Activated CD4-positive, alpha-beta T cell treated with anti-CD3 and anti-CD28 coated beads, Interleukin-2, amount 10 ng/mL, durations not matched to agents 24 days and 14 days (primary cell): Measurements from ENCODE around the gene CCZ1B. TPM values are rescaled to one million over a fixed set of nuclear protein-coding genes. Genes with fewer than 3 reads are reported as not detected.
"Not testable (repeated sequence)": the region's sequence is repeated elsewhere in the genome, so short reads cannot be mapped to it uniquely, and the experiment has no call there.

Experiments used
- DNase-seq: peaks from one replicate; pipeline ENCODE4 v3.0.0; 2022
- H3K27ac Mint-ChIP-seq: one replicate; pipeline ENCODE4 v1.8.0; 2022; ENCODE audit warnings: mild to moderate bottlenecking, mixed read lengths
- H3K27me3 Mint-ChIP-seq: one replicate; pipeline ENCODE4 v1.8.0; 2022; ENCODE audit warnings: mixed read lengths
- H3K36me3 Mint-ChIP-seq: one replicate; pipeline ENCODE4 v1.8.0; 2022; ENCODE audit warnings: low read depth, mild to moderate bottlenecking, mixed read lengths
- H3K4me1 Mint-ChIP-seq: one replicate; pipeline ENCODE4 v1.8.0; 2021; ENCODE audit warnings: mixed read lengths
- H3K4me3 Mint-ChIP-seq: one replicate; pipeline ENCODE4 v1.8.0; 2022; ENCODE audit warnings: mild to moderate bottlenecking, moderate library complexity, mixed read lengths
- H3K9me3 Mint-ChIP-seq: one replicate; pipeline ENCODE4 v1.8.0; 2021; ENCODE audit warnings: mixed read lengths
- intact Hi-C: fragments of 100-400 bp; cut with micrococcal nuclease; formaldehyde crosslinking; loops from one replicate; pipeline ENCODE4 v1.15.1; 2023
- total RNA-seq: library from RNA; stranded (reverse); gene quantifications from 2 replicates; pipeline ENCODE4 v1.2.3, GENCODE V29; 2022

The CCZ1B gene
- total RNA-seq: 78.1 and 83.8 TPM in 2 replicates

DNA sequence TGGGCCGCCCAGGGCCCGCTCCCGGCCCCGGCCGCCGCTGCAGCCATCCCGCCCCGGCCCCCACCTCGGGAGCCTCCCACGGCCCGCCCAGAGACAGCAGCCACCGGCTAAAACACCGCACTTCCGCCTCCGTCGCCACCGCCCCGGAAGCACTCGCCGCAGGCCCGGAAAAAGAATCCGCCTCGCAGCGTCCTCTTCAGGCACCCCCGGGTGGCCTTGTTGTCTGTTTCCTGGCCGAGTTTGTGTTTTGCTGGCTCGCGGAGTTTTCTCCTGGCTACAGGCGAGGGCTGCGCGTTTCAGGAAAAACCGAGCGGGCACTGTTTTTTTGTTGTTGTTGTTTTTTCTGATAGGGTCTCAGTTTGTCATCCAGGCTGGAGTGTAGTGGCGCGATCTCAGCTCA lies at the start of gene CCZ1B:
TSS of gene CCZ1B (minus strand) at position 125 of the 400 bp plus-strand sequence. CDS start at position 47, 78 bp downstream.
- Mint-ChIP-seq H3K27ac (peak within 1 kb of the TSS; percentile 94), H3K4me3 (peak within 1 kb of the TSS; percentile 96), H3K36me3 (peaks cover 14% of the 10 kb centered on the region)
- DNase-seq: peak; percentile 98
- H3K27me3 Mint-ChIP-seq, intact Hi-C loops, H3K4me1 Mint-ChIP-seq, H3K9me3 Mint-ChIP-seq: not testable (repeated sequence)

DNA sequence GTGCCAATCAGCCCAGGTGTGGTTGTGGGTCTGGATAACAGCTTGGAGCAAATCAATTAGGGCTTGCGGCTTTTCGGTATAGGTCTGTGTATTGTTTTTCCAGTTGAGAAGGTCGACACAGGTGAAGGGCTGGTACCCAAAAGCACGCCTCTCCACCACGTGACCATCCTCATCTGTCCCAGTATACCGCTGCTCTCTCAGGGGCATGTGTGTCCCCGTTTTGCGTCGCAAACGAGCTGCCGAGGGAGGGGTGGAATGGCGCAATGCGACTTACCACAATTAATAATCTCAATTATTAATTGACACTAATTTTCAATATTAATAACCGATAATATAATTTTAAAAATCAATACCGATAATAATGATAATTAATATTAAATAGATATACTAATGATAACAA lies 48.9 kb upstream of the CCZ1B start:
- H3K27me3 Mint-ChIP-seq, H3K4me1 Mint-ChIP-seq, intact Hi-C loops, H3K4me3 Mint-ChIP-seq, H3K9me3 Mint-ChIP-seq, H3K27ac Mint-ChIP-seq, DNase-seq, H3K36me3 Mint-ChIP-seq: not testable (repeated sequence)

DNA sequence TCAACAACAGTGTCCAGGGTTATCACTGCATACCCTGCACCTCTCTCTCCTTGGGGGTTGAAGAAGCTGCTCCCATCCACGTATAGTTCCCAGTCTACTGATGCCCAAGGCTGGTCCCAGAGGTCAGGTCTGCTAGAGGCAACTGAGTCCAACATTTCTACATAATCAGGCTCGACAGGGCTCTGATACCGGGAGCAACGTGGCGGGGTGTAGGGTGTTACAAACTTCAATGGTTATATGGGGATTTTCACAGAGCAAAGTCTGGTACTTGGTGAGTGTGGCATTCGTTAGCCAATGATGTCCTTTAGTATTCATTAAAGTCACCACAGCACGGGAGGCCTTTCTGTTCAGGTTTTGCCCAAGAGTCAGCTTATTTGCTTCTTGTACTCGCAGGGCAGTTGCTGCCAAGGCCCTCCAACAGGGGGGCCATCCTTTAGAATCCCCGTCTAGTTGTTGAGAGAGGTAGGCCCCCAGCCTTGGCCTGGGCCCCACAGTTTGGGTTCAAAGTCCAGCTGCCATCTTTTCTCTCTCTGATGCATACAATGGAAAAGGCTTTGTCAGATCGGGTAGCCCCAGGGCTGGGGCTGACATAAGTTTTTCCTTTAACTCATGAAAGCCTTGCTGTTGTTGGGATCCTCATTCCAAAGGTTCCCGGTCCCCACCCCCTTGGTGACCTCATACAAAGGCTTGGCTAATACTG lies 46.3 kb upstream of the CCZ1B start:
- H3K27me3 Mint-ChIP-seq, H3K27ac Mint-ChIP-seq, H3K4me3 Mint-ChIP-seq, DNase-seq, H3K36me3 Mint-ChIP-seq, H3K4me1 Mint-ChIP-seq, intact Hi-C loops, H3K9me3 Mint-ChIP-seq: not testable (repeated sequence)

DNA sequence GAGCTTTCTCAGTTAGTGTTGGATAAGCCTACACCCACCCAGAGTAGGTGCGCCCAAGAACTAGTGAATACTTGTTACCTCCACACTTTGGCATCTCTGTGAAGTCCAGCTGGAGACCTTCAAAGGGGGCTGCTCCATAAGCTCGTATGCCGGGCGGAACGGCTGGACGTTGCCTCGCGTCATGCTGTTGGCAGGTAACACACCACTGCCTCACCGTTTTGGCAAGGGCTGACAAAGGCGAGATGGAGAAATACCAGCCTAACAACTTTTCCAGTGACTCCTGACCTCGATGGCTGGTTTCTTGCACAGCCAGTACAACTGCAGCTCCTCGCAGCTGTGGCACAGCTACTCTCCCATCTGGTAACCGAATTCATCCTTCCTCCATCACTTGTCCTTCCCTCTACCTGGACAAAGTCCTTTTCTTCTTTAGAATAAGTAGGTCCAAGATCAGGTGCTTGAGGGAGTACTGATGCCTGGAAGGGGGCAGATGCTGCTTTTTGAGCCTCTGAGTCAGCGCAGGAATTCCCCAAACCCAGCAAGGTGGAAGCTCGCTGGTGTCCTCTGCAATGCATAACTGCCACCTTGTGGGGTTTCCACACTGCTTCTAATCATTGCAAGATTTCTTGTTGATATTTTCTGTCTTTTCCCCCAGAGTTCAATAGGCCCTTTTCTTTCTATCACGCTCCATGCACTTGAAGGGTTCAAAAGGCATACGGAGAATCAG lies 45.5 kb upstream of the CCZ1B start:
- H3K9me3 Mint-ChIP-seq, H3K4me1 Mint-ChIP-seq, H3K36me3 Mint-ChIP-seq, intact Hi-C loops, H3K27ac Mint-ChIP-seq, DNase-seq, H3K4me3 Mint-ChIP-seq, H3K27me3 Mint-ChIP-seq: not testable (repeated sequence)

DNA sequence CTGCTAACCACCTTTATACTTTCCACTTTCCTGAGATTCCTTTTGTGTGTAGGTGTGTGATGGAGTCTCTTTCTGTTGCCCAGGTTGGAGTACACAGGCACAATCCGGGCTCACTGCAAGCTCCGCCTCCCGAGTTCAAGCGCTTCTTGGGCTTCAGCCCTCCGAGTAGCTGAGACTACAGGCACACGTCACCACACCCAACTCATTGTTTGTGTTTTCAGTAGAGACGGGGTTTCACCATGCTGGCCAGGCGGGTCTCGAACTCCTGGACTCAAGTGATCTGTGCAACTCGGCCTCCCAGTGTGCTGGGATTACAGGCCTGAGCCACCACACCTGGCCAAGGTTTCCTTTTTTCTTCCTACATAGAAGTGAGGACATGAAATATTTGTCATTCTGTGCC lies 38.7 kb upstream of the CCZ1B start:
- DNase-seq, H3K9me3 Mint-ChIP-seq, H3K27me3 Mint-ChIP-seq, H3K4me3 Mint-ChIP-seq, H3K36me3 Mint-ChIP-seq, H3K27ac Mint-ChIP-seq, H3K4me1 Mint-ChIP-seq, intact Hi-C loops: not testable (repeated sequence)

DNA sequence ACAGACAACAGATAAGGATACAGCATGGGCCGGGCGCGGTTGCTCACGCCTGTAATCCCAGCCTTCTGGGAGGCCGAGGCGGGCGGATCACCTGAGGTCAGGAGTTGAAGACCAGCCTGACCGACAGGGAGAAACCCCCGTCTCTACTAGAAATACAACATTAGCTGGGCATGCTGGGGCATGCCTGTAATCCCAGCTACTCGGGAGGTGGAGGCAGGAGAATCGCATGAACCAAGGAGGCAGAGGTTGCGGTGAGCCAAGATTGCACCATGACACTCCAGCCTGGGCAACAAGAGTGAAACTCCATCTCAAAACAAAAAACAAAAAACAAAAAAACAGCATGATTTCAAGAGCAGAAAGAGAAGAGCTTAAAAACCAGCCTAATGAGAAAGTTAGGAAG lies 38.1 kb upstream of the CCZ1B start:
- H3K36me3 Mint-ChIP-seq, H3K27me3 Mint-ChIP-seq, DNase-seq, H3K9me3 Mint-ChIP-seq, H3K4me3 Mint-ChIP-seq, intact Hi-C loops, H3K4me1 Mint-ChIP-seq, H3K27ac Mint-ChIP-seq: not testable (repeated sequence)

DNA sequence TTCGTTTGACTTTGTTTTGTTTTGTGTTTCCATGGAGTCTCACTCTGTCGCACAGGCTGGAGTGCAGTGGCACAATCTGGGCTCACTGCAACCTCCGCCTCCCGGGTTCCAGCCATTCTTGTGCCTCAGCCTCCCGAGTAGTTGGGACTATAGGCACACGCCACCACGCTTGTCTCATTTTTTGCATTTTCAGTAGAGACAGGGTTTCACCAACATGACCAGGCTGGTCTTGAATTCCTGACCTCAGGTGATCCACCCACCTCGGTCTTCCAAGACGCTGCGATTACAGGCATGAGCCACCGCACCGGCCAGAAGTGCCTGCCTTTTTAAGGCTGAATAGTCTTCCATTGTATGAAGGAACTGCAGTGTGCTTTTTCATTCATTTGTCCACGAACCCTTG lies 36.8 kb upstream of the CCZ1B start:
- H3K4me3 Mint-ChIP-seq, H3K4me1 Mint-ChIP-seq, H3K27me3 Mint-ChIP-seq, DNase-seq, intact Hi-C loops, H3K36me3 Mint-ChIP-seq, H3K27ac Mint-ChIP-seq, H3K9me3 Mint-ChIP-seq: not testable (repeated sequence)

DNA sequence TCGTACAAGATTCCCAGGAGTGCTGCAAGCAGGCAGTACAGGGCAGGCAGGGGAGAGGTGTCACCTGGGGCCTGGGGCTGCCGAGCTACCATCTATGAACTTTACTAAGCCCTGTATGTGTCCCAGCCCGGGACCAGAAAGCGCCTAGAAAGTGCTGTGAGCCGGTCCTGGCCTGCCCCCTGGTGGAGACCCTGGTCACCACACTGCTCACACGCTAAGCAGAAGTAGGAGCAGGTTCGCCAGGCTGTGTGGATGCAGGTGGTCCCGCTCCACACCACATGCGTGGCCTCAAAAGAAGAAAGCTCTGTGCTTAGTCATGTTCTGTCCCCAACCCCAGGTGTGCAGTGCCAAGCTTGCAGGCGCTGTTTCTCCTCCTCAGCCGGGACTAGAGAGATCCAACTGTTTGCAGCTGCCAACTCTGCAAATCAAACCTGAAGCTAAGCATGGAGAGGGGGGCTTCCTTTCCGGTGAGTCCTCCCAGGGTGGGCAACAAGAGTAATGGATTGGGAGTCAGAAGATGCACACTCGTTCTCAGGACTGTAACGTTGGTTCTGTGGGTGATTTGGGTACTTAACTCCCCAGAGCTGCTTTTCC lies 31.7 kb upstream of the CCZ1B start:
- not testable (repeated sequence) for H3K36me3 Mint-ChIP-seq, H3K4me1 Mint-ChIP-seq, H3K4me3 Mint-ChIP-seq, H3K9me3 Mint-ChIP-seq, H3K27ac Mint-ChIP-seq
- intact Hi-C loops: loop anchor here (5.0 to 10.0 kb wide), 2 partner anchors 273 to 341 kb away; no protein-coding TSS in a partner anchor
- peak; percentile 94 for DNase-seq
- H3K27me3 Mint-ChIP-seq: peaks cover 18% of the 10 kb centered on the region

DNA sequence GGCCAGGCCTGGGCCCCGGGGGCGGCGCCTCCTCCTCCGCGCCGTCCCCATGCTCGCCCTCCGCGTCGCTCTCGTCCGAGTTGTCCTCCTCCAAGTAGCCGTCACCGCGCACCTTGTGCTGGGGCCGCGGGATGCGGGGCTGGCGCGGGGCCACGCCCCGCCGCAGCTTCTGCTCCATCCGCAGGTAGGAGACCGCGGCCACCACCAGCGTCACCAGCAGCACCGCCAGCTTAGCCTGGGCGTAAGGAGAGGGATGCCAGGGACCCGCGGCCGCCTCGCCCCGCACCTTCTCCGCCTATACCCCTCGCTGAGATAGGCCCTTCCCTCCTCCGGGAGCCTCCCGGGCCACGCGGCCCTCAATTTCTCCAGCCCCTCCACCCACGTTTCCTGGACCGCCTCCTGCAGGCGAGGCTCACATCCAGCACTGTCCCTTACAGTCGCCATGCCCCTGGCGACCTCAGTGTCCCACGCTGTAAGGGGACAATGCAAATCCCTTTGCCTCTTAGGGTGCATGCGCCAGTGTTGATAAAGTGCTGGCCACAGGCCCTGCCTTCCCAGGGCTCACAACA lies 29.6 kb upstream of the CCZ1B start:
- not testable (repeated sequence) for H3K27ac Mint-ChIP-seq
- peak overlapping the region; percentile 76 for H3K4me3 Mint-ChIP-seq
- intact Hi-C loops: loop anchor here (5.0 to 10.0 kb wide), 2 partner anchors 271 to 338 kb away; no protein-coding TSS in a partner anchor

DNA sequence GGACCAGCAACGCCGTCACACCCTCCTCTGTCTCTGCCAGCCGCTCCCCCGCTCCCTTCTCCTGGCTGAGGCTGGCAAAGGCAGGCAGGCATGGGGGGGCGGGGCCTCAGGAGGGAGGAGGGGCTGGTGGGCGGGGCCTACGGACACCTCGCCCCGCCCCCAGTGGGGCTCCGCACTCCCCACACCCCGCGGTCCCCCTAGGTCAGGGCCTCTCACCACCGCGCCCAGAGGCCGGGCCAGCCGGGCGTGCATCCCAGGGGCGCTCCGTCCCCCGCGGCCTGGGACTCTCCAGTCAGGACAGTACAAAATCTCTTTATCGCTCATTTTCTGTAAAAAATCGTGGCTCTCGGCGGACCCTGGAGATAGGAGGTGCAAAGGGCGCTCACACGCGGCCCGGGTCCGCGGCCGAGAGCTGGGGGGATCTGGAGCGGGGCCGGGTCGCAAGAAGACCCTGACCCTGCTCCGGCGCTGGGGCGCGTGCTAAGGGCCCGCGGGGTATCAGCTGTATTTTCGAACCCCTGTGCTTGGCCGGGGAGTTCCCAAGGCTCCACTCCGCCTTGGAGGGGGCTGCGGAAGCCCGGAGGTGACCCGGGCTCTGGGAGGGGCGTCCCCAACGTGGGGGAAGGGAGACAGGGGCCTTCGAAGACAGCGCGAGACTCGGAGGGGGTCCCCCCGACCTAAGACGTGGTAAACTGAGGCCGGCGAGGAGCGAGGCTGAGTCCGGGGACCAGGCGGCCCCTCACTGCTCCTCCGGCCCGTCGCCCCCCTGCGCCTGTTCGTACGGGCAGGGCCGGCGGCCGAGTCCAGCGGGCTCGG lies 28.9 kb upstream of the CCZ1B start:
- not testable (repeated sequence) for H3K9me3 Mint-ChIP-seq, H3K4me1 Mint-ChIP-seq, H3K36me3 Mint-ChIP-seq, DNase-seq, H3K27ac Mint-ChIP-seq
- Mint-ChIP-seq H3K27me3 (peaks cover 18% of the 10 kb centered on the region), H3K4me3 (peak overlapping the region; percentile 81)
- intact Hi-C loops: loop anchor here (5.0 to 10.0 kb wide), 2 partner anchors 270 to 338 kb away; no protein-coding TSS in a partner anchor

More for the DNA sequence above, 29.6 kb upstream of the CCZ1B start:
- H3K4me1 Mint-ChIP-seq, H3K9me3 Mint-ChIP-seq, H3K36me3 Mint-ChIP-seq, DNase-seq: not testable (repeated sequence)
- H3K27me3 Mint-ChIP-seq: peaks cover 18% of the 10 kb centered on the region

DNA sequence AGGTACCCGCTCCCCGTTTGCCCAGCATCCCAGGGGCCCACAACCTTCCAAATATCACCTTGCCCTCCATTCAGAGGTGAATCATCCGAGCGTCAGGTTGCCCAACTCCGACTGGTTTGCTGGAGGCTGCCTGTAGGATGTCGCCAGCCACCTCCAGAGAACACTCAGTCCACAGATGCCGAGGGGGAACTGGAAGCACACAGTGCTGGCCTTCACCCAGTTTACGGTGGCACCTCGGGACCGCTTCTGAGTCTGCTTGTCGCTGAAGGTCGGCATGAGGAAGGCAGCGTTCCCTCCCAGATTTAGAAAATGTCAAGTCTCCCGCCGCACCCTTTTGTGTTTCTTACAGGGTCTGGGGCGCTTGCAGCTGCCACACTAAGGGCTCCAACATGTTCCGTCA lies 27.6 kb upstream of the CCZ1B start:
- not testable (repeated sequence) for H3K27ac Mint-ChIP-seq, H3K4me1 Mint-ChIP-seq, H3K36me3 Mint-ChIP-seq, H3K9me3 Mint-ChIP-seq, DNase-seq
- Mint-ChIP-seq H3K27me3 (peaks cover 18% of the 10 kb centered on the region), H3K4me3 (peak overlapping the region; percentile 69)
- intact Hi-C loops: loop anchor here (10.0 kb wide), 1 partner anchor 269 kb away; no protein-coding TSS in a partner anchor

DNA sequence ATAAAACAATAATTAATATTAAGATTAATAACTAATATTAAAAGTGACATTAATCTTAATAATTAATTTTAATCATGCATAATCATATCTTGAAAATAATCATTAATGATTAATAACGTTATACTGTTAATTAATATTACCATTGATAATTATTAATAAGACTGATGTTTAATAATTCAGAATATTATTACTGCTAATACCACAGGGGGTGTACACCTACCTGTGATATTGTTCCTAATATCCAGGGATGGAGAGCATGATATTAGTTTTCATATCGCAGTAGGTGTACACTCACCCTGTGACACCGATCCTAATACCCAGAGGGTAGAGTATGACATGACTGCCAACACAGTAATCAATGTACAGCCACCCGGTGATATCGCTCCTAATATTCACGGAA lies 23.1 kb upstream of the CCZ1B start:
- H3K27ac Mint-ChIP-seq, intact Hi-C loops, DNase-seq, H3K4me1 Mint-ChIP-seq, H3K36me3 Mint-ChIP-seq, H3K9me3 Mint-ChIP-seq, H3K27me3 Mint-ChIP-seq, H3K4me3 Mint-ChIP-seq: not testable (repeated sequence)

DNA sequence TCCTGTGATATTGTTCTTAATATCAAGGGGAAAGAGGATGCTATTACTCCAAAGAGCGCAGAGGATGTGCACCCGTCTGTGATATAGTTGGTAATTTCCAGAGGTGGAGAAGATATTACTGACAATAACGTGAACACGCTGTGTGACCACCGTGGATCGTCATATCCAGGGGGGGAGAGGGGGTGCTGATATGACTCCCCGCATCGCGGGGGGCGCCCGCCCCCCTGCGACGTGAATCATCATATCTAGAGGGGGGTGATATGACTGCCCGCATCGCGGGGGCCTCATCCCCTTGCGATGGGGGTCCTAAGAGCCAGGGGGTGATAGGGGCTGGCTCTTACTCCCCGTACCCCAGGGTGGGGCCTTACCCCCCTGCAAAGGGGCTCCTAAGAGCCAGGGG lies 21.7 kb upstream of the CCZ1B start:
- DNase-seq, H3K9me3 Mint-ChIP-seq, H3K27me3 Mint-ChIP-seq, H3K27ac Mint-ChIP-seq, H3K36me3 Mint-ChIP-seq, H3K4me1 Mint-ChIP-seq, H3K4me3 Mint-ChIP-seq, intact Hi-C loops: not testable (repeated sequence)
